ENCODE data around the gene SUFU. TPM values are rescaled to one million over a fixed set of nuclear protein-coding genes. Genes with fewer than 3 reads are reported as not detected.

Gene SUFU
- total and polyA plus RNA-seq, 2 of the 8 experiments (the other 6 are each of a cell fraction or from before 2014, with no cell fraction given), result 7.0 to 10.8 TPM

- TF ChIP-seq POU5F1 (IDR thresholded peaks at IDR 0.05; ENCODE audit: low read depth, low read length) (no peak), JUN (IDR thresholded peaks at IDR 0.05; ENCODE audit: low read depth, low read length) (no peak), HDAC2 (IDR thresholded peaks at IDR 0.05; ENCODE audit: borderline replicate concordance in 1 of 2, low read depth in 2 of 2, low read length in 2 of 2) (no peak)
Observed at GRCh38 chr10:102542800-102543418, 39.1 kb downstream of the SUFU start (continued).

Measured in H1 (cell line).